Hypothalamus (tissue), 51 donors: ENCODE results near the gene JAZF1.
A peak's percentile ranks its signal among the peaks of the same experiment; 100 is the strongest.

Experiments
- DNase-seq, 51 donors: peaks; one replicate each; lab custom pipeline; 2025; lab: John Stamatoyannopoulos, UW

JAZF1 gene

DNA sequence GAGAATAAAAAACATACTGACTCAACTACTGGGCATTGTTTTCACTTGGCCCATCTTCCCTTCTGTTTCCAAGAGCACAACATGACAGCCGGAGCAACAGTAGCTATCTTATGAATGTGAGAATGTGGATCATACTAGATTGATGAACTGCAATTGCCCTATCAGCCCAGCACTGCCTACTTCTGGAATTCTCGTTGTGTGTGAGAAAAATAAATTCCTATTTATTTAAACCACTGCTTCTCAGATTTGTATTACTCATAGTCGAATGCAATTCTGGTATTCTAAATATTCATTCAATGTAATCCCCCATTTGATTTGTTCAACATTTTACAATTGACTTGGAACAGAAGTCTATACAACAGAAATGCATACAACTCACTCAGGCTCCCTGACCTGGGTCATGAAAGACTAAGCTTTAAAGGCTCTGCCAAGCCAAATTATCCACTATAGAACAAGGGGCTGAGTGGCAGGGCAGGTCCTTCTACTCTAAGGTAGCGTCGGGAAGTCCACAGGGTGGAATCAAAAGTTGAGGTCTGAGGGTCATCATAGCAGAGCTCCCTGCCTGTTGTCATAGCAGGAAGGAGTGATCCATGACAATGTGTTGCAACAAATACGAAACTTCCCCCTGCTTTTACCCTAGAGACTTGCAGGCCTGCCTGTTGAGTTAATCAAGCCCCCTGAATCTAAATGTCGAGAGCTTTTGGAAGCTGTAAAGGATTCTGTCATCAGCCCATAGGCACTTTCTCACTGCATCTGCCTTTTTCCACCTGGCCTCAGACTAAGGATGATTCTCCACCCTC lies 12.4 kb upstream of the JAZF1 start:
- DNase-seq, result no peak

DNA sequence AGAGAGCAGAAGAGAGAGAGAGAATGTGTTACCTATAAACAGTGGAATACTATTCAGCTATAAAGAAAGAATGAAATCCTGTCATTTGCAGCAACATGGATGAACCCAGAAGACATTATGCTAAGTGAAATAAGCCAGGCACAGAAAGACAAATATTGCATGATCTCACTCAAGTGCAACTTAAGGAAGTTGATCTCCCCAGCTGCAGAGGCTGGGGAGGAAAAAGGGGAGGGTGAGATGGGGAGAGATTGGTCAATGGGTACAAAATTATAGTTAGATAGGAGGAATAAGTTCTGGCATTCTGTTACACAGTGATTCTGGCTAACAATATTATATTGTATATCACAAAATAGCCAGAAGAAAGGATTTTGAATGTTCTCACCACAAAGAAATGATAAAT lies 11.2 kb upstream of the JAZF1 start:
- no peak for DNase-seq

DNA sequence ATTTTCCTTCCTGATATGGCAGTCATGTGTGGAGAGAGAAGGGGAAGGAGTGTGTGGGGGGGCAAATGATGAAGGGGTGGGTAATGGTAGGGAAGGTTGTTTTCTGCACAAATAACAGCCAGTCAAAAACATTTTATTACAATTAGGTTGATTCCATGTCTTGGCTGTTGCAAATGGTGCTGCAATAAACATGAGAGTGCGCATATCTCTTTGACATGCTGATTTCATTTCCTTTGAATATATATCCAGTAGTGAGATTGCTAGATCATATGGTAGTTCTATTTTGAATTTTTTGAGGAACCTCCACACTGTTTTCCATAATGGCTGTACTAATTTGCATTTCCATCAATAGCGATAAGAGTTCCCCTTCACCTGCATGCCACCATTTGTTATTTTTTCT lies 10.6 kb upstream of the JAZF1 start:
- no peak for DNase-seq

DNA sequence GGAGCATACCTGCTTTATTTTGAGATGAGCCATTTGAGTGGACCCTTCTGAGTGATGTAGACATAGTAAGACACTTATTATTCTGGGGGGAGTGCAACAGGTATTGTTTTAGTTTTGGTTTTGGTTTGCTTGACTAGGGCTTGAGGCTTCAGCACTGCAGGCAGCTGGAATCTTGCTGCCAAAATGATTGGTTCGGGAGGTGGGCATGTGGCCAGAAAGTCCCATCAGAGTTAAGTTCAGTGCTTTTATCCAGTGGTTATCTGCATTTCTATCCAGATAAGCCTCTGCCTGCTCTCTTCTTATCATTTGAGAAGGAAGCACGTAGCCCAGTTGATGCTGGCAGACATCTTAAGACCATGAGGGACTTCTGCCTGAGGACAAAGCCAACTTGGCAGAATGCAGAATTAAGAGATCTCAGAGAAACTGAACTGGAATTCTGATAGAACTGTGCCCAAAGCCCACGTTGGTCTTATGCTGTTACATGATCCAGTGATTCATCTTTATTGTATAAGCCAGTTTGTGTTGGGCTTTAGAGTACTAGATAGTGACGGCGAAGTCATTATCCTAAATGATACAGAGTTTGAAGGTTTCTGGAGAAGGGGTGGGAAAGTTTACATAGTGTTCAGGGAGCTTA lies 9.6 kb upstream of the JAZF1 start:
- no peak for DNase-seq

DNA sequence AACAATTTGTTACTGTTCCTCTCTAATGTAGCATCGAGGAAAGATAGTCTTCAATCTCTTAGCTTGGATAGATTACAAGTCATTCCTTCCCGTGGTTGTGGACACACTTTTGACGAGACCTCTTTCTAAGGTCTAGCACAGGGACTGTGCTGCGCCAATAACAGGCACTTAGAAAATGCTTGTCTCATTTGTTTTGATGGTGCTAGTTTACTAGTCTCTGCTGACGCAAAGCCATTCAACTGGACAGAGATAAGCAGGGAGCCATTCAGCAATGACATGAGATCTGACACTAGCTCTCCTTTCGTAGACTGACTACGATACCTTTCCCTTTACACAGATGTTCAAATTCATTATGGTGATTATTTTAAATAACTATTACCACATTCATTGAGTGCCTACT lies 6.4 kb upstream of the JAZF1 start:
- no peak for DNase-seq

DNA sequence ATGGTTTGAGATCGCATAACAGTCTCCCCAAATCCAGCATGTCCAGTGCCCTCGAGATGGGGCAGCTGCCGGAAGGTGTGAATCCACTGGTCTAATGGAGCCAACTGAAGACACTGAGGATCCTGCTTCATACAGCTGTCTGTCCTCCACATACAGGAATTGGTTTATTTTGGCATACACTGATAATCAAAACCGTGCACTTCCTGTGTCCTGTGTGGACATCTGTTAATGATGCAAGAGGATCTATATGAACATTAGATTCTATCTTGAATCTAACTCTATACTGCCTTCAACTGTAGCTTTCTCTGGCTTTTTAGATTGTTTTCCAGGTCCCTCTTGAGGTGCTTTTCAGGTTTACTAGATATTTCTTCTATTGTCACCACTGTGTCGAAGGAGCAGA lies 3.0 kb upstream of the JAZF1 start:
- no peak for DNase-seq

DNA sequence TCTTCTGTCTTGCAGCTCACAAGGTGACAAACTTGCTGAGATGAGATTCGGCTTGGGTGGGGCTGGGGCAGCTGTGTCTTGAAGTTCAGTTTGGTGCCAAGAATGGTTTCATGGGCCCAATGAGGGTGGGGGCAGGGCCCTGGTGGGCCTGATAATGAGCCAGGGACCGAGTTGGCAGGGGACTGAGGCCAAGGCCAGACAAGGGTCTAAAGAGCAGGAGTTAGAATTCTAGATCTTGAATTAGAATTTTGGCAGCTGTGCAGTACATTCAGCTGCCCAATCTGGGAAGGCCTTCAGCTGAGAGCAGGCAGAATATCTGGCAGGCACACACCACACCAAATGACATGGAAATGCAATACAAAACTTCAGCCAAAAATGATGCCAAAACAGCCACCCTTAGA lies 1.5 kb upstream of the JAZF1 start:
- DNase-seq, result peak in 14 of 51 donors; percentile 3 to 44 (median 15)

DNA sequence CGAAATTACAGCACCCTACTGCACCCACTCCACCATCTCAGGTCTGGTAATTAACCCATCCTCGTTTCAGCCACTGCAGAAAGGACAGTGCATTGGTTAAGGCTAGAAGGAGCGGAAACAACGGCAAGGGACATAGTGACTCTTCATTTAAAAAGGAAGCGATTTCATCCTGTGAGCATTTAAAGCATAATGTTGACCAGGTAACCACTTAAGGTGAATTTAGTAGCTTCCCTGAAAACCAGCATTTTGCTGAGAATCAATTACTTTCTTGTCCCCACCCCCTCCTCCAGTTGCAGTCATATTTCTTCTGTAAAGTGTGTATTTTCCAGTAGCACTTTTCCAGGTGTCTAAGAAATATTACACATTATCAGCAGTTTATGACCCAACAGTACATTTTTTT lies 821 bp upstream of the JAZF1 start:
- no peak for DNase-seq

DNA sequence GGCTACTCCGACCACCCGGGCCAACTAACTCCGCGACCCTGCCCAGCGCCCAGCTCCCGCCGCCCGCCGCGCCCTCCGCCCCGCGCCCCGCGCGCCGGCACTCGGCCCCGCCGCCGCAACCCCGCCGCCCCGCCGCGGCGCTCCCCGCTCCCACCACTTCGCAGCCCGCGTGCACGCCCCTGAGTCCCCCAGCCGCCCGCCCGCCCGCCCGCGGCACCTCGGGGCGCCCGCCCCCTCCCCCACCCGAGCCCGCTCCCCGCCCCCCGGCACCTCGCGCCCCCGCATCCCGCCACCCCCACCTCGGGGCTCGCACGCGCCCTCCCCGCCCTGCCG lies 598 bp downstream of the JAZF1 start:
- no peak for DNase-seq

DNA sequence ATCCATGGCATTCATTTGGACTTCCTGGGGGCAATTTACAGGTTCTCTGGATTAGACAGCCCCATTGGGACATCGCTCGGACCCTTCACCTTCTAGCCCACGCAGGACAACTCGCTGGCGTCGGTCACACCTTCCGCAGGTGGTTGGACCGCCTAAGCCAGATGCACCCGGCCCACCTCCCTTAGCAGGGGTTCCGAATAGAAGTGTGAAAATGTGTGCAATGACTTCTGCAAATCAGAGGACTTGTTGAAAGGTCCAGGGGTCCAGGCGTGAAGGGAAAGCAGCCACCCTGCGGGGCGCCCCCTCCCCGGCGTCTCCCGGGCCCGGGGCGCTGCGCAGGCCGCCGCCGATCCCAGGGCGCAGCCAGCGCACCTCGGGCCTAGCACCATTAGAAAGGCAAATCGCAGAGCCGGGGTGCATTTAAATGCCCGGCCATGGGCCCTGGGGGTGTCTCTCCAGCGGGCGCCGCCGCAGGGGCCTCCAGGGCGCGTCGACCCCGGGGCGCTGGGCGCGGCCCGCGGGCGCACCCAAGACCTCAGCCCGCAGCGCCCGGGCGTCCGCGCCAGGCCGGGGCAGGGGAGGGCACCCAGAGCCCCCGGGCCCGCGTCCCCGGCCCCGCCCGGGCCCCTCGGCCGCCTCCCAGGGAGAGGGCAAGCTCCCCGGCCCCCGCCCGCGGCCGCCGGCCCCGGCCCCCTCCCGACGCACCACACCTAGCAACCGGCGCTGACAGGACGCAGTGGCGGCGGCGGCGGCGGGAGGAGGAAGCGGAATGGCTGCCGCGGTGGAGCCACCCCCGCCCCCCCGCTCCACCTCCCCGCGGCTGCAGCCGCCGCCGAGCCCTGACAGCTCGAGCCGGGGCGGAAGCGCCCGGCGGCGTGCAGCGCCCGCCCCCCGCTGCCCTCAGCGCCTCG lies 1.2 kb downstream of the JAZF1 start:
- peak in 47 of 51 donors; percentile 4 to 77 (median 45) for DNase-seq

DNA sequence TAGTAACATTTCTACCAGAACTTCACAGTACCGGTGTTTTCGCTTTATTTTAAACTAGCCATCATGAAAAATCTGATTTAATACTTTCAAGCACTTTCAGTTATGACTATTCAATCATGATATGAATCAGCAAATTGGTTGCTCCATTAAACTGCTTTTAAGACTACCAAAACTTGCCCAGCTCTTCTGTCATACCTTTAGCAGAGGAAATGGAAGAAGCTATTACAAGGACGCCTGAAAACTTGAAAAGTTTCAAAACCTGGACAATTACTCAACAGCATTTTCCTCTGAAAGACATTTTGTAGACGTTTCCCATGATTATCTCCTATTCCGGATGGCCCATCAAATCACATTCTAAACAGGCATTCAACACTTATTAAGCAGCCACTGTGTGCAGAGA lies 2.0 kb downstream of the JAZF1 start:
- no peak for DNase-seq

DNA sequence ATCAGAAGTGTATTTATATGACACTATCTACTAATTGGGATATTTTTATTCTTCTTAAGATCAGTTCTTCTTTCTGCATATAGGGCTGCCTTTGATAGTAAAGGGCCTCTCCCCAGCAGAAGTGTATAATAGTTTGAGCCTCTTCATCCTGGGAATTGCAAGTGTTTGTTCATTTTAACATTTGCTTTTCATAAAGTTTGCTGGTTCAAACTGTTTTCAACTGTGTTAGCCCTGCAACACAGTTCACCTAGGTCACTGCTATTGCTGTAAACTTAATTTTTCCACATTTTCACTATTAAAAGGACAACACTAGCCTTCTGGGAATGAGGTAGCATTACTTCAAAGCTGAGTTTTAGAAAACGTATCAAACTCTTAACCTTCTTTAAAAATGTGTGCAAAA lies 2.8 kb downstream of the JAZF1 start:
- DNase-seq, result no peak

DNA sequence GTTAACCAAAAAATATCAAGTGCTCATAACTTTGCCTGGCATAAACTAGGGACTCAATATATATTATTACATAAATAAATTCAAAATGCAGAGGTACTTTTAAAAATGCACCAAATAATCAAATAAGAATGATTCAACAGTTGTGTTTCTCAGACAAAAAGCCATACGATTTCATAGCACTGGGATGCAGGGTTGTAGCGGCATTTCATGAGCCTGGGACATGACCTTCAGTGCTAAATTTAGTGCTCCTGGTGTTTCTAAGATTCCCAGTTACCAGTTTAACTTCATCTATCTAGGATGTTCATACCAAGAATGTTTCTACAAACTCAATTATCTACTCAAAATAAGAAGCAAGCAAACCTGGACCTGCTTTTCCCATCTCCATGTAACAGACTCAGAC lies 4.0 kb downstream of the JAZF1 start:
- DNase-seq, result no peak

DNA sequence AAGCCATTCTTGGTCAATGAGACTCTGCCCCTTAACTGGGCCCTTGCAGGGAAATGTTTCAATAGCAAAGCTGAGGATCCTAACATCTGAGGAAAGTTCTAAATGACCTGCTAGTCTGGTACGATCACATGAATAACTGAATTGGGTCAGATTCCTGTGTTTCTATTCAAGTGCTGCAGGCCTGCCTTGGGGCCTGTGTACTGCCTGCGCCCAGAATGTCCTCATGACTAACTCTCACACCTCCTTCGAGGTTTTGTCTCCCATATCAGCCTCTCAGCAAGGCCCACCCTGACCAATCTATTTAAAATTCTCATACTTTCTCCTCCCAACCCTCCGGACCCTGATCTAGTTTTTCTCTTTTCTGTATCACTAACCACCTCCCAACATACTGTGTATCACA lies 4.4 kb downstream of the JAZF1 start:
- no peak for DNase-seq

DNA sequence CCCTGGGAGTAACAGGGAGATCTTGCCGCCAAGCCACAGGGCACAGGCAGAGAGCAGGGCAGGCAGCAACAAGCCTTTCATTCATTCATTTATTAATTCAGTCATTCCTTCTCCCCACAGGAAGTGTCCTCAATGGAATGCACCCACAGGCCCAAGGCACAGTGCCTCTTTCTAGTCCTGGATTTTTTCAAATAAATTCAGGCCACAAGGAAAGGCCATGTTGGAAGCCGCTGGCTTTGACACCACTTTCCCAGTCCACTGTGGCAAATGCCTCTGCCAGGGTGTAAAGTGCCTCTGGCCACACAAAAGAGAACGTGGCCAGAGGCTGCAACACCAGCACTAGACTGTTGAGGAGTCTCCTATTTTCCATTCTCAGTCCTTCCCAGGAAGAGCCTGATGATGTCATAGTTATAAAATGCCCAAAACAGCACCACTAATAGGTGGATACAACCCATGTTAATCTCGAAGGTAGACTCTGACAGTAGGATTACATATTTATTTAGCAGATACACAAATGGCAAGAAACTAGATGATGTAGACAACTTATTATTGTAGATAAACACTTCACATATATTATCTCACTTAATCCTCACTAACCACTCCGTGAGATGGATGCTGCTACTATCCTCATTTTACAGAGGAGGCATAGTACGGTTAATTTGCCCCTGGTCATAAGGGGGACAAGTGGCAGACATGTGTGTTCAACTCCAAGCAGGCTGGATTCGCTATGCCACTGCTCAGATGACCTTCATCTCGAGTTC lies 5.5 kb downstream of the JAZF1 start:
- DNase-seq, result no peak

DNA sequence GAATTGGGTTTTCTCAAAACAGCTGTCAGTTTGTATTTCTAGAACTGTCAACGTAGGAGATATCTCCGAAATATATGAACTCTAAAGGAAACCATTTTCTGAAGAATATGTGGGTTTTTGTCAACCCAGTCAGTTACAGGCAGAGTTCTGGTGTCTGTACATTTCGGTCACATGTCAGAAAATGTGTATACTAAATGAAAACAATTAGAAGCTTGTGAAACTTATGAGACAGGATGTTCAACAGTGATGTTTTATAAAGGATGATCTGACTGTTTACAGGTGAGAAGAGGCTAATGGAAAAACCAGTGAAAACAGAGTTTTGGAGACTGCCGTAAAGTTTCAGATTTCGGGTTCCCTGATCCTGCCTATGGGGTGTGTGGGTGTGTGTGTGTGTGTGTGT lies 6.2 kb downstream of the JAZF1 start:
- no peak for DNase-seq

DNA sequence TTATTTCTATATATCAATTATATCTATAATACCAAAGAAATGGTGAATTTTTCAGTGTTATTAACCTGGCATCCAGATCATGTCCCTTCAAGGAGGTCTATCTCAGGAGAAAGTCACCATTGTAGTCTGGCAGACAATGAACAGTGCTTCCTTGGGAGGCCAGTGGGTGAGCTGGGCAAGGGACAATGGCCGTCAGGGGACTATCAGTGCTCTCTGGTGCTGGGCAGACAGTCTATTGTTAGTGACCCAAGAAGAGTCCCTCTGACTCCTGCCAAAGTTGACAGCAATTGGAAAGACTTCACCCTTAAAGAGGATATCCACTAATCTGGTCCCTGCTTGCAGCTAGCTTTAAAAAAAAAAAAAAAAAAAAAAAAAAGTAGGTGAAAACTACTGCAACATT lies 7.1 kb downstream of the JAZF1 start:
- DNase-seq, result peak in 8 of 51 donors; percentile 6 to 25 (median 10)

DNA sequence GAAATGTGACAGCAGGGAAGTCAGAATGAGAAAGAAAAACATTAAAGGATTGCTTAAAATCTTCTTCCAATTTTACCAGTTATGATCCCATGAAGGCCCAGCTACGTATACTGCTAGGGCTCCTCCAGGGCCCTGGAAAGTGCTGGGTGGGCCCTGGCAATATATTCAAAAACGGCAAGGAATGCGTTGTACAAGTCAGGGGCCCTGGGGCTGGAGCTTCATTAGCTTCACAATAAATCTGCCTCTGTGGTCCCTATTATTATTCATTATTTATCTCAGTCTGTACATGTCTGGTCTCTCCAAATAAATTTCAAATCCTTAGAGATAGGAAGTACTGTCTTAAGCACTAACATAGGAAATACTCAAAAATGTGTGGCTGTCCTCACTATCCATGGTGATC lies 7.6 kb downstream of the JAZF1 start:
- no peak for DNase-seq

DNA sequence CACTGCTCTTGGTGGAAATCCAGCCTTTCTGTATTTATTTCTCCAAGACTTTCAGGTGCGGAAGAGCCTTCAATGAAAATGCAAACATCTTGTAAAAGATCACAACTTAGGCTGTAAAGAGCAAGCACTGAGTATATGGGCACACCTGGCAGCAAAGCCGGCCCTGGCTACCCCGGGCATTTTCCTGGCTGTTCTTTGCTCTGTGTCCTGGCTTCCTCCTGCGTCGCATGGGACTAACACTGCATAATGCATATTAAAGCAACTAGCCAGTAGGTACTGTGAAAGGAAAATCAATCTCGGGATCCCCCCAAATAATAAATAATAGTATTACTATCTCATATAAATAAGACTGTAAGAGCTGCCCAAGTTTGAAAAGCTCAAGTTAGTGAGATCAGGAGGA lies 9.9 kb downstream of the JAZF1 start:
- DNase-seq, result no peak

DNA sequence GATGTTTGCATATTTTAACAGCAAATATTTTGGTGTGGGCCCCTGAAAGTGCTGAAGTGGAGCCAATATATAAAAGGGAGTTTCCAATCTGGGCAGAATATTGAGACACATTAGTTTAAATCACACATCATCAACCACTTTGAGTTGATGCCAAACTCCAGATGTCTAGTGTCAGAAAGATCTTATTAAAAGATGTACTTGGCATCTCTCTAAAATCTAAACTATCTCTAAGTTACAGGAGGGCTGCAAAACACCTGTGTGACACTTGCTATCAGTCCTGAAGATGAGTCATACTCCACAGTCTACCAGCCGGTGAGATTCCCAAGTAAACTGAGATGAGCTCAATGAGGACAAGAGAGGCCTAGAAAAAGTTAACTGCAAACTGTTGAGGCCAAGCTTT lies 11.4 kb downstream of the JAZF1 start:
- DNase-seq, result no peak
